Esophagus muscularis mucosa (tissue), 3 donors: Measurements from ENCODE around the gene LHX3.

Experiments used
- CTCF ChIP-seq, 3 experiments: fragments of 200-600 bp in 2 of 3; fragments of 450-650 bp in 1 of 3; sonication (generic) in 2 of 3; IDR thresholded peaks; one replicate each; pipeline ENCODE4 v1.5.1; 2017 to 2019; ENCODE audit warnings: antibody characterized with exemption in 3 of 3, mild to moderate bottlenecking in 2 of 3, moderate library complexity in 1 of 3
- POLR2A ChIP-seq: fragments of 450-650 bp; IDR thresholded peaks from one replicate; pipeline ENCODE4 v1.6.1; 2017; ENCODE audit warnings: antibody characterized with exemption, moderate library complexity, mild to moderate bottlenecking, low read depth
- POLR2AphosphoS5 ChIP-seq, 2 donors: sonication (generic); formaldehyde crosslinking; IDR thresholded peaks; one replicate each; pipeline ENCODE4 v1.6.1; 2017; ENCODE audit warnings: antibody characterized with exemption in 2 of 2

DNA sequence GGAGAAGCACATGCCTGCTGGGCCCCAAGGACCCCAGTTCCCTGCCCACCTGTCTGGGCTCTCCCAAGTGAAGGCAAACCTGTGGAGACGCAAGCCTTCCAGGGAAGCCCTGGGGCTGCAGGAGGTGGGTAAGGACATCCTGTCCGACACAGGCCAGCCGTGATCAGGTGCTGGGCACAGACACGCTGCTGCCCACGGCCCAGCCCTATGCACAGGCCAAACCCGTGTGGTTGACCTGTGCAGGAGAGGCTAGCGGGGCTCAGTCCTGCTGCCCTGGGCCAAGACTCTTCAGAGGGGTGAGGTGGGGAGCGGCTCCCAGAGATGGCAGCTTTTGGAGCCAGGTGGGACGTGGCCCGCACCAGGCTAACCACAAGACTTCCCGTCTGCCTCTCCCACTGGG is 14.3 kb downstream of the LHX3 start:
- no peak for TF ChIP-seq CTCF (IDR thresholded peaks at IDR 0.05)
- TF ChIP-seq POLR2A = no peak
- TF ChIP-seq POLR2AphosphoS5 (IDR thresholded peaks at IDR 0.05) = no peak
